Testis (tissue), 3 donors: ENCODE results near the gene SLC5A10. TPM values are rescaled to one million over a fixed set of nuclear protein-coding genes. Genes with fewer than 3 reads are reported as not detected.

Experiments used
- DNase-seq: peaks from one replicate; pipeline ENCODE4 v3.0.0-alpha.2; 2019
- H3K27ac ChIP-seq, 2 donors: fragments of 200-600 bp; sonication (generic); one replicate each; pipeline ENCODE4 v1.5.1; 2019
- H3K27me3 ChIP-seq: fragments of 200-600 bp; sonication (generic); one replicate; pipeline ENCODE4 v1.5.1; 2019
- H3K36me3 ChIP-seq: fragments of 200-600 bp; sonication (generic); one replicate; pipeline ENCODE4 v1.5.1; 2017; ENCODE audit warnings: low read depth; ENCODE audit errors: missing control alignments
- H3K4me1 ChIP-seq: fragments of 200-600 bp; sonication (generic); one replicate; pipeline ENCODE4 v1.5.1; 2019
- H3K4me3 ChIP-seq, 2 donors: fragments of 200-600 bp; sonication (generic); one replicate each; pipeline ENCODE4 v1.5.1; 2017 to 2019
- H3K9me3 ChIP-seq: fragments of 200-600 bp; sonication (generic); one replicate; pipeline ENCODE4 v1.5.1; 2017
- CTCF ChIP-seq, 3 experiments: fragments of 450-650 bp in 2 of 3; fragments of 200-600 bp in 1 of 3; sonication (generic) in 1 of 3; IDR thresholded peaks; one replicate each; pipeline ENCODE4 v1.5.1; 2016 to 2019; ENCODE audit warnings: antibody characterized with exemption in 3 of 3, mild to moderate bottlenecking in 2 of 3, moderate library complexity in 1 of 3
- POLR2A ChIP-seq: fragments of 450-650 bp; IDR thresholded peaks from one replicate; pipeline ENCODE4 v1.6.1; 2017; ENCODE audit warnings: antibody characterized with exemption, mild to moderate bottlenecking, moderate library complexity
- WGBS, 2 donors: methylation state at CpG; one replicate each; pipeline ENCODE4 v1.1.5; 2018; 5-methylcytosine and 5-hydroxymethylcytosine counted together
- intact Hi-C: fragments of 100-400 bp; cut with DNase I; formaldehyde crosslinking; loops from one replicate; pipeline ENCODE4 v1.15.1; 2023; ENCODE audit warnings: low total_unique reads
- polyA plus RNA-seq: library from polyadenylated mRNA; stranded (reverse); fragments of 350-450 nt; fragmentation: Illumina TruSeq; extraction: RNeasy Lipid Tissue Mini Kit (QIAGEN cat#74804); gene quantifications from one replicate; pipeline ENCODE4 v1.2.3, GENCODE V29; 2014; ENCODE audit warnings: low read depth, low replicate concordance; ENCODE audit not compliant: insufficient read depth
- total RNA-seq, 2 donors: library from RNA; depleted of rRNA; stranded (reverse); fragments of >200 nt; gene quantifications; one replicate each; pipeline ENCODE4 v1.2.3, GENCODE V29; 2016

The SLC5A10 gene
- total and polyA plus RNA-seq, 3 donors from 2014 or later, result 0.98 to 1.1 (median 1.1) TPM

- Histone ChIP-seq H3K27me3 (no peaks in the 10 kb centered on the region), H3K27ac (no peak overlapping the region), H3K4me3 (no peak overlapping the region), H3K36me3 (no peaks in the 10 kb centered on the region), H3K4me1 (no peaks in the 10 kb centered on the region), H3K9me3 (no peaks in the 10 kb centered on the region)
- WGBS, 2 donors, result 89 to 95% methylated on average over 6 of the region's 6 CpGs
- TF ChIP-seq CTCF (IDR thresholded peaks at IDR 0.05) (no peak), POLR2A (no peak)
- DNase-seq, result no peak
- intact Hi-C loops, result no loop called here
Observed at GRCh38 chr17:18910881-18911280, 41.1 kb upstream of the SLC5A10 start.

GRCh38 chr17:18916816-18917500 is 35.0 kb upstream of the SLC5A10 start:
- no peaks in the 10 kb centered on the region for H3K27me3 ChIP-seq
- no peak for TF ChIP-seq POLR2A
- no peak for TF ChIP-seq CTCF (IDR thresholded peaks at IDR 0.05)
- no peak overlapping the region for H3K27ac ChIP-seq
- intact Hi-C loops, result no loop called here
- H3K9me3 ChIP-seq, result no peaks in the 10 kb centered on the region
- WGBS, 2 donors, result 81 to 86% methylated on average over 5 of the region's 5 CpGs
- no peak overlapping the region for H3K4me3 ChIP-seq
- H3K4me1 ChIP-seq, result peaks cover 3% of the 10 kb centered on the region
- no peak for DNase-seq
- no peaks in the 10 kb centered on the region for H3K36me3 ChIP-seq

- Histone ChIP-seq H3K27me3 (no peaks in the 10 kb centered on the region), H3K4me3 (no peak overlapping the region), H3K27ac (no peak overlapping the region), H3K4me1 (peaks cover 3% of the 10 kb centered on the region), H3K36me3 (no peaks in the 10 kb centered on the region), H3K9me3 (no peaks in the 10 kb centered on the region)
- no peak for TF ChIP-seq POLR2A
- TF ChIP-seq CTCF (IDR thresholded peaks at IDR 0.05), result no peak
- DNase-seq, result no peak
- intact Hi-C loops, result no loop called here
- 96% methylated on average over 11 of the region's 11 CpGs for WGBS, 2 donors
Observed at GRCh38 chr17:18917506-18918032, 34.4 kb upstream of the SLC5A10 start.

GRCh38 chr17:18919963-18920362 is 32.0 kb upstream of the SLC5A10 start:
- intact Hi-C loops, result no loop called here
- no peaks in the 10 kb centered on the region for H3K9me3 ChIP-seq
- H3K4me3 ChIP-seq, result no peak overlapping the region
- peaks cover 3% of the 10 kb centered on the region for H3K4me1 ChIP-seq
- TF ChIP-seq POLR2A (no peak), CTCF (IDR thresholded peaks at IDR 0.05) (no peak)
- no peak for DNase-seq
- WGBS, 2 donors, result 71 to 73% methylated on average over 6 of the region's 6 CpGs
- H3K27me3 ChIP-seq, result no peaks in the 10 kb centered on the region
- no peaks in the 10 kb centered on the region for H3K36me3 ChIP-seq
- no peak overlapping the region for H3K27ac ChIP-seq
